BLaER1 treated with 17β-estradiol and CSF1 and Interleukin-3, amounts not matched to agents 10 nM and 100 nM (cell line): ENCODE data around the gene STARD5.

Experiments
- H3K27ac ChIP-seq, 11 experiments: shearing (Covaris generic); formaldehyde crosslinking; 2 replicates each; pipeline ENCODE4 v1.8.1; 2022
- H3K27me3 ChIP-seq, 11 experiments: shearing (Covaris generic); formaldehyde crosslinking; 2 replicates each; pipeline ENCODE4 v1.8.1; 2022
- H3K36me3 ChIP-seq, 11 experiments: shearing (Covaris generic); formaldehyde crosslinking; 2 replicates each; pipeline ENCODE4 v1.8.1; 2022
- H3K4me1 ChIP-seq, 10 experiments: shearing (Covaris generic); formaldehyde crosslinking; 2 replicates each; pipeline ENCODE4 v1.8.1; 2022
- H3K4me2 ChIP-seq, 11 experiments: shearing (Covaris generic); formaldehyde crosslinking; 2 replicates each; pipeline ENCODE4 v1.8.1; 2022
- H3K4me3 ChIP-seq, 10 experiments: shearing (Covaris generic); formaldehyde crosslinking; 2 replicates each; pipeline ENCODE4 v1.8.1; 2022
- H3K9ac ChIP-seq, 11 experiments: shearing (Covaris generic); formaldehyde crosslinking; 2 replicates each; pipeline ENCODE4 v1.8.1; 2022
- H3K9me3 ChIP-seq, 11 experiments: shearing (Covaris generic); formaldehyde crosslinking; replicated peaks in 1 of 11; 2 replicates each; pipeline ENCODE4 v1.8.1; 2022
- H4K20me1 ChIP-seq, 11 experiments: shearing (Covaris generic); formaldehyde crosslinking; 2 replicates each; pipeline ENCODE4 v1.8.1; 2022
- Cebpa-rat ChIP-seq, 11 experiments: shearing (Covaris generic); IDR thresholded peaks; 2 replicates each; pipeline ENCODE4 v1.8.1; 2022

STARD5 gene

DNA sequence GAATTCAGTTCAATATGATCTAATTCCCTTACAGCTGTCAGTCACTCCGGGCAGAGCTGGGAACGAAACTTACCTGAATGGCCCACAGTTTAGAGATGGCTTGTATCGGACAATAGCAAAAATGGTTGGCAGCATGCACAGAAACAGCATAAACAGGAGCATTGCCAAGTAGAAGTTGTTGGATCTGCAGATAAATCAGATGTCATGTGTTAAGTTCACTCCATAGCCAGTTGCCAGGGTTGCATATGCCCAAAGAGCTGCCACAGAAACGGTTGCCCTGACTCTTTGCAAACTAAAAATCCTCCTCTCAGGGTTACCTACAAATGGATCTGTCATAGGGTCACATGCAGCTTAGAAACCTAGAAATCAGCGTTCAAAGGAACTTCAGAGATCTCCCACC is 15.4 kb upstream of the STARD5 start:
- Histone ChIP-seq H3K27me3 (no peaks in the 10 kb centered on the region), H3K9ac (no peak overlapping the region), H4K20me1 (no peaks in the 10 kb centered on the region), H3K27ac (peak overlapping the region in 2 of 11 experiments; percentile 17 to 36; a peak in 1 of 22 replicates), H3K4me2 (peak overlapping the region in 5 of 11 experiments; percentile 60 to 77 (median 65); a peak in 7 of 22 replicates), H3K36me3 (no peaks in the 10 kb centered on the region), H3K4me3 (no peak overlapping the region), H3K4me1 (peaks cover 0 to 24% (median 17%) of the 10 kb centered on the region in 10 experiments; a peak in 16 of 20 replicates), H3K9me3 (no peaks in the 10 kb centered on the region)
- no peak for TF ChIP-seq Cebpa-rat (IDR thresholded peaks at IDR 0.05)

DNA sequence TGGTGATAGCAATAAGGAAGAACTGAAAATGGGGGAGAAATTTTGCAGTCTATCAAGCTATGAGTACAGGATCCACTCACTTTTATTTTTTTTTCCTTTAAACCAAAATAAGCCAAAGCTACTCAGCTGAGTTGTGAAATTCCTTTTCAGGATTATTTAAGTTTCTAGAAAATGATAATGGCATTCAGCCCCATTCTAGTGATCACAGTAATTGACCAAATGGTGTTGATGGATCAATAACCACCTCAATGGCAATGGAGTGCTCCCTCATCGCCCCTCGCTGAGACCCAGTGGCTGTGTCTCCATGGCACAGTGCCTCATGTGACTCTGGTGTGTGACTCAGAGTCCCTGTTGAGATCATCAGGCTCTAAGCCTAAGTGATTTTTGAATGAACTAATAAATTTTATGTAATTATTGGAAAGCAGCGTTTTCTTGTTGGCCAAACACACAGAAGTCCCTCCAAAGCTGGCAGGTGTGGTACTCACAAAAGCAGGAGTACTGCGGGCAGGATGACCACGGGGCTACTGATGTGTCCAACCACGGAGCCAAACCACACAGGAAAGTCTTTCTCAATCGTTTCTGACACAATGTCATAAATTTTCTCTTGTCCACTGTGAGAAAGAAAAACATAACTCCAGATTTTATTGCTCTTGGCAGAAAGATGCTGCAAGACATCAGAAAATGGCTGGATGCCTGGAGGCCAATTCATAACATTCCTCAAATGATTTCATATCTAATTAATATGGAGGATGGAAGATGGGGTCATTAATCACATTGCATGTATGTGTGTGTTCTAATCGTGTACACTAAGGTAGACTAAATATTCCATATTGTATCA is 14.4 kb upstream of the STARD5 start:
- peak overlapping the region in 6 of 11 experiments; percentile 2 to 36 (median 22); a peak in 7 of 22 replicates for H3K27ac ChIP-seq
- H3K9me3 ChIP-seq, result no peaks in the 10 kb centered on the region
- H3K4me2 ChIP-seq, result peak overlapping the region in 10 of 11 experiments; percentile 5 to 77 (median 52); a peak in 17 of 22 replicates
- peaks cover 0 to 24% (median 17%) of the 10 kb centered on the region in 10 experiments; a peak in 16 of 20 replicates for H3K4me1 ChIP-seq
- no peaks in the 10 kb centered on the region for H3K36me3 ChIP-seq
- H3K9ac ChIP-seq, result no peak overlapping the region; a peak in 1 of 22 replicates
- no peaks in the 10 kb centered on the region for H4K20me1 ChIP-seq
- no peak for TF ChIP-seq Cebpa-rat (IDR thresholded peaks at IDR 0.05)
- H3K27me3 ChIP-seq, result no peaks in the 10 kb centered on the region
- H3K4me3 ChIP-seq, result no peak overlapping the region

GRCh38 chr15:81337713-81338157 is 13.8 kb upstream of the STARD5 start:
- Histone ChIP-seq H3K4me1 (peaks cover 0 to 24% (median 17%) of the 10 kb centered on the region in 10 experiments; a peak in 16 of 20 replicates), H3K27ac (peak overlapping the region in 5 of 11 experiments; percentile 2 to 28 (median 9); a peak in 5 of 22 replicates), H3K4me3 (no peak overlapping the region), H3K9ac (no peak overlapping the region), H4K20me1 (no peaks in the 10 kb centered on the region), H3K27me3 (no peaks in the 10 kb centered on the region), H3K36me3 (no peaks in the 10 kb centered on the region), H3K4me2 (peak overlapping the region in 6 of 11 experiments; percentile 23 to 77 (median 63); a peak in 9 of 22 replicates), H3K9me3 (no peaks in the 10 kb centered on the region)
- no peak for TF ChIP-seq Cebpa-rat (IDR thresholded peaks at IDR 0.05)

DNA sequence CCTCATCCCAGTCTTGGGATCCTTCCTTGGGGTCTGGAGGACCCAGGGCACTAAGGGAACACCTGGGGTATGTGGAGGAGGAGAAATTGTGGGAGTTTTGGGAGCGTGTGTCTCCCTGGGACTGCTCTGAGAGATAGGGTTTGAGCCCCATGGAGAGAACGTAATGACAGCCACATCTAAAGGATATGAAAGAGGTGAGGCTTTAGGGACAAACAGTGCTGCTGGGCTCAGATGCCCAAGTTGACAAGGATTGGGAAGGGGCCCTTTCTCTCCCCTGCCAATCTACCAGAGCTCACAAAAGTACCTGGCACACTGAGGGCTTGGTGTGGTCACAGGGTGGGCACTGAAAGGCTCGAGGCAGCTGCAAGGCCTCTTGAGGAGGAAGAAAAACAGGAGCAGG is 13.3 kb upstream of the STARD5 start:
- H4K20me1 ChIP-seq, result no peaks in the 10 kb centered on the region
- H3K4me1 ChIP-seq, result peaks cover 0 to 24% (median 17%) of the 10 kb centered on the region in 10 experiments; a peak in 16 of 20 replicates
- no peak for TF ChIP-seq Cebpa-rat (IDR thresholded peaks at IDR 0.05)
- H3K27me3 ChIP-seq, result no peaks in the 10 kb centered on the region
- H3K9me3 ChIP-seq, result no peaks in the 10 kb centered on the region
- H3K27ac ChIP-seq, result peak overlapping the region in 2 of 11 experiments; percentile 2 to 8; a peak in 1 of 22 replicates
- no peak overlapping the region for H3K4me3 ChIP-seq
- peak overlapping the region in 1 of 11 experiments; percentile 19; a peak in 2 of 22 replicates for H3K9ac ChIP-seq
- no peaks in the 10 kb centered on the region for H3K36me3 ChIP-seq
- H3K4me2 ChIP-seq, result no peak overlapping the region; a peak in 1 of 22 replicates

DNA sequence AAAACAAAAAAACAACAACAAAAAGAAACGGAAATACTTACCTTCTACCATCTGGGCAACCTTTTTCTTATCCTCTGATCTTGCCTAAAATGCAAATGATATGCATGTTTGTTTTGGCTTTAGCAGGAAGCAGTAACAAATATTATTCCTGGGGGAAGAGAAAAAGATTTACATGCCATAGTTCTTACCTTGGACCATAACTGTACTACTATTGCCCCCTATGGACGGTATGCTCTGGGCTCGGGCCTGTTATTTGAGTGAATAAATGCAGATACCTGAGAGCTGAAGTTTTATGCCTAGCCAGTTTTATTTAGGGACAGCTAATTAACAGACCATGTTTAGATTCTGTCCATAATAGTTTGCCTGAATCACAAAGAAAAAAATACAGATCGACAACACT is 12.6 kb upstream of the STARD5 start:
- Histone ChIP-seq H3K9me3 (no peaks in the 10 kb centered on the region), H3K4me2 (no peak overlapping the region)

GRCh38 chr15:81335631-81336030 is 11.7 kb upstream of the STARD5 start:
- Histone ChIP-seq H3K9ac (no peak overlapping the region), H3K9me3 (no peaks in the 10 kb centered on the region), H3K4me3 (no peak overlapping the region), H3K27me3 (no peaks in the 10 kb centered on the region), H3K4me2 (no peak overlapping the region), H4K20me1 (no peaks in the 10 kb centered on the region), H3K4me1 (peaks cover 13 to 36% (median 29%) of the 10 kb centered on the region in 10 experiments), H3K36me3 (no peaks in the 10 kb centered on the region), H3K27ac (peak overlapping the region in 1 of 11 experiments; percentile 10; a peak in 1 of 22 replicates)
- no peak for TF ChIP-seq Cebpa-rat (IDR thresholded peaks at IDR 0.05)

More for the DNA sequence above, 12.6 kb upstream of the STARD5 start:
- no peak overlapping the region for H3K27ac ChIP-seq
- H3K36me3 ChIP-seq, result no peaks in the 10 kb centered on the region
- no peaks in the 10 kb centered on the region for H3K27me3 ChIP-seq
- no peak overlapping the region for H3K4me3 ChIP-seq
- no peak for TF ChIP-seq Cebpa-rat (IDR thresholded peaks at IDR 0.05)
- peaks cover 3 to 26% (median 20%) of the 10 kb centered on the region in 10 experiments; a peak in 19 of 20 replicates for H3K4me1 ChIP-seq
- H3K9ac ChIP-seq, result no peak overlapping the region
- no peaks in the 10 kb centered on the region for H4K20me1 ChIP-seq

DNA sequence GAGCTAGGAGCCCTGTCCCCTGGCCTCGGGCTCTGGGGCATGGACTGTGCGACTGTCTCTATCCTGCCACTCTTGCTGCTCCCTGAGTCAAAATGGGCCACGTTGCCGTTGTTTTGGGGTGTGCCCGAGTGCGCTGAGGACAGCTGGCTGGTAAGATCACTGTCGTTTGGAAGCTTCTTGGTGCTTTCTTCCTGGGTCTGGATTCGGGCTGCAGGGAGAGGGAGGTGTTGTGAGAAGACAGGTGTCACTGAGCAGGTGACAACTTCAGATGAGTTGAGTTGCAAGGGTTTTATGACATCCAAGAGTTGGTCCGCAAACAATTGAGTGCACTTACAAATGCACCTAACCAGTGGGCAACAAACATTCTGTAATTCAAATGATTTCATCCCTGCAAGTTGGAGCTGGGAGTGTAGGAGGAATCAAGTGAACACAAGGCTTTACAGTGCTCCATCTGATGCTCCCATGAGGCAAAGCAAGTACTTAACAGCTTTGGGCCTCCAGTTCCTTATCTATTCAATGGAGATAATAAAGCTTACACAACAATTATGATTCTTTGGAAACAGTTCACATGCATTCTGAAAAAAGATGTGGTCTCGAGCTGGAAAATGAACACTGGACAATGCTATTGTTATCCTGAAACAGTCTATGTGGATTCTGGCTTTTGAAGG is 11.0 kb upstream of the STARD5 start:
- H4K20me1 ChIP-seq, result no peaks in the 10 kb centered on the region
- no peak overlapping the region for H3K4me2 ChIP-seq
- H3K4me3 ChIP-seq, result no peak overlapping the region
- no peaks in the 10 kb centered on the region for H3K9me3 ChIP-seq
- no peak overlapping the region for H3K27ac ChIP-seq
- TF ChIP-seq Cebpa-rat (IDR thresholded peaks at IDR 0.05), result no peak
- no peak overlapping the region for H3K9ac ChIP-seq
- no peaks in the 10 kb centered on the region for H3K36me3 ChIP-seq
- no peaks in the 10 kb centered on the region for H3K27me3 ChIP-seq
- H3K4me1 ChIP-seq, result peaks cover 15 to 39% (median 33%) of the 10 kb centered on the region in 10 experiments

DNA sequence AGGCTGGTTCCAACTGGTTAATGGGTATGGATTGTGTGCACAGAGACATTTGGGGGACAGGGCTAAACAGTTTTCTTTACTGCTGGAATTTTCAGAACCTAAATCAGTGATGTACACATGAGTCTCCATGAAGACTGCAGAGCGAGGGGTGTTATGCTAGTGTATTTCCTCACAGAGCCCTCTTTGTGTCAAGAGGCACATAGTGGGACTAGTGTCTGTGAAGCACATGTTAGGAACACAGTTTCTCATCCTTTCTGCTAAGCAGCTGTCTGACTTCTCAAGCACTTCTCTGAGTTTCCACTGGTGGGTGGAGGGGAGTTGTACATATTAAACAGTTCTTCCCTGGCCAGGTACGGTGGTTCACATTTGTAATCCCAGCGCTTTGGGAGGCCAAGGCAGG is 9.4 kb upstream of the STARD5 start:
- Histone ChIP-seq H4K20me1 (no peaks in the 10 kb centered on the region), H3K4me3 (no peak overlapping the region), H3K36me3 (no peaks in the 10 kb centered on the region), H3K9ac (no peak overlapping the region), H3K9me3 (no peaks in the 10 kb centered on the region), H3K27ac (no peak overlapping the region), H3K27me3 (no peaks in the 10 kb centered on the region), H3K4me2 (no peak overlapping the region), H3K4me1 (peaks cover 15 to 29% (median 24%) of the 10 kb centered on the region in 10 experiments)
- TF ChIP-seq Cebpa-rat (IDR thresholded peaks at IDR 0.05), result no peak

- no peak for TF ChIP-seq Cebpa-rat (IDR thresholded peaks at IDR 0.05)
- Histone ChIP-seq H3K36me3 (no peaks in the 10 kb centered on the region), H3K9me3 (no peaks in the 10 kb centered on the region), H3K4me1 (peaks cover 12 to 20% (median 15%) of the 10 kb centered on the region in 10 experiments), H3K27ac (0 out of 22 replicates have a peak overlapping the region, but pooled peaks of 1 of the 11 experiments have one; percentile 6), H3K9ac (no peak overlapping the region), H4K20me1 (no peaks in the 10 kb centered on the region), H3K4me2 (no peak overlapping the region), H3K4me3 (no peak overlapping the region), H3K27me3 (no peaks in the 10 kb centered on the region)
Measured at GRCh38 chr15:81332326-81332725, 8.4 kb upstream of the STARD5 start.
